Measurements from ENCODE around the gene ZG16B.
A peak's percentile ranks its signal among the peaks of the same experiment; 100 is the strongest.

The ZG16B gene

GRCh38 chr16:2825049-2825742 is 4.9 kb upstream of the ZG16B start:
- no peak for DNase-seq (ENCODE audit: low spot score)

GRCh38 chr16:2825906-2826305 is 4.2 kb upstream of the ZG16B start:
- DNase-seq (ENCODE audit: low spot score), result no peak

GRCh38 chr16:2826591-2827373 is 3.3 kb upstream of the ZG16B start:
- no peak for DNase-seq (ENCODE audit: low spot score)

GRCh38 chr16:2827374-2827791 is 2.7 kb upstream of the ZG16B start:
- no peak for DNase-seq (ENCODE audit: low spot score)

- DNase-seq (ENCODE audit: low spot score), result no peak
Measured at GRCh38 chr16:2827831-2828520, 2.1 kb upstream of the ZG16B start.

GRCh38 chr16:2828521-2828840 is 1.6 kb upstream of the ZG16B start:
- no peak for DNase-seq (ENCODE audit: low spot score)

- DNase-seq (ENCODE audit: low spot score), result no peak
Measured at GRCh38 chr16:2828876-2829430, 1.1 kb upstream of the ZG16B start.

GRCh38 chr16:2830355-2830695 is 222 bp downstream of the ZG16B start:
- DNase-seq (ENCODE audit: low spot score), result no peak

- no peak for DNase-seq (ENCODE audit: low spot score)
Measured at GRCh38 chr16:2831203-2831602, 1.1 kb downstream of the ZG16B start.

GRCh38 chr16:2833776-2834175 is 3.7 kb downstream of the ZG16B start:
- no peak for DNase-seq (ENCODE audit: low spot score)

GRCh38 chr16:2834968-2835367 is 4.9 kb downstream of the ZG16B start:
- no peak for DNase-seq (ENCODE audit: low spot score)

- peak; percentile 99 for DNase-seq (ENCODE audit: low spot score)
Measured at GRCh38 chr16:2835638-2836493, 5.8 kb downstream of the ZG16B start.

GRCh38 chr16:2836646-2837508 is 6.8 kb downstream of the ZG16B start:
- peak; percentile 29 for DNase-seq (ENCODE audit: low spot score)

GRCh38 chr16:2838928-2839327 is 8.8 kb downstream of the ZG16B start:
- peak; percentile 75 for DNase-seq (ENCODE audit: low spot score)

GRCh38 chr16:2839650-2840450 is 9.7 kb downstream of the ZG16B start:
- DNase-seq (ENCODE audit: low spot score), result no peak

GRCh38 chr16:2840914-2841313 is 10.8 kb downstream of the ZG16B start:
- no peak for DNase-seq (ENCODE audit: low spot score)

- DNase-seq (ENCODE audit: low spot score), result no peak
Measured at GRCh38 chr16:2841606-2842339, 11.7 kb downstream of the ZG16B start.

- DNase-seq (ENCODE audit: low spot score), result no peak
Measured at GRCh38 chr16:2842340-2843000, 12.4 kb downstream of the ZG16B start.

- no peak for DNase-seq (ENCODE audit: low spot score)
Measured at GRCh38 chr16:2843526-2843925, 13.4 kb downstream of the ZG16B start.
